CD4-positive, CD25-positive, alpha-beta regulatory T cell (primary cell): ENCODE data around the gene FABP1. TPM values are rescaled to one million over a fixed set of nuclear protein-coding genes. Genes with fewer than 3 reads are reported as not detected.

Experiments used
- polyA plus RNA-seq, 4 donors: library from polyadenylated mRNA; unstranded; fragments of 300-500 nt; fragmentation: Illumina TruSeq; gene quantifications; one replicate each; pipeline ENCODE4 v1.2.3, GENCODE V29; 2021
- total RNA-seq: library from RNA; stranded (reverse); gene quantifications from one replicate; pipeline ENCODE4 v1.2.3, GENCODE V29; 2022

FABP1 gene
- total and polyA plus RNA-seq, 5 donors from 2014 or later = not detected

Other genes starting within 250 kb of the FABP1 start
- 15.4 TPM for gene RNU2-63P, start 111.5 kb downstream of the FABP1 start, total RNA-seq
- 10 to 100 TPM in 2 of 4 donors, 1 to 10 TPM in 1, not detected in 1; 6.3 to 14.9 (median 10.9) TPM for gene RNU2-63P, start 111.5 kb downstream of the FABP1 start, polyA plus RNA-seq
- 11.8 TPM for gene KRCC1, start 72.3 kb downstream of the FABP1 start, total RNA-seq
- gene KRCC1, start 72.3 kb downstream of the FABP1 start, polyA plus RNA-seq = 10 to 100 TPM; 37.1 to 41.9 (median 41.0) TPM
- gene SMYD1, start 60.2 kb downstream of the FABP1 start, total RNA-seq = not detected
- gene SMYD1, start 60.2 kb downstream of the FABP1 start, polyA plus RNA-seq = not detected
- gene THNSL2, start 42.3 kb upstream of the FABP1 start, total RNA-seq = 0.64 TPM
- under 1 TPM; 0.51 to 0.80 (median 0.54) TPM for gene THNSL2, start 42.3 kb upstream of the FABP1 start, polyA plus RNA-seq